ENCODE measurements around the gene DBNDD2.

The DBNDD2 gene

DNA sequence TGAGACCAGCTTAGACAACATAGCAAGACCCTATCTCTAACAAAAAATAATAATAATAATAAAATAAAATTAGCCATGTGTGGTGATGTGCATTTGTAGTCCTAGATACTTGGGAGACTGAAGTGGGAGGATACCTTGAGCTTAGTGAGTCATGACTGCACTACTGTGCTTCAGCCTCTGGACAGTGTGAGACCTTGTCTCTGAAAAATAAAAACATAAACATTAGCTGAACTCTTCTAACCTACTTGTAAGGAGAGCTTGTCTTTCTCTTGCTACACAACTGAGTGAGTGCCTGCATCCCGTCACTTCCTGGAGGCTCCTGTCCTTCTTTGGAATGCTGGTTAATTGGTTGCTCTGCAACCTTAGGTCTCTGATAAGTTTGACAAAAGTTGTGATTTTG, 5.1 kb upstream of the DBNDD2 start:
- no peak for TF ChIP-seq CTCF (IDR thresholded peaks at IDR 0.05; ENCODE audit: poor library complexity, severe bottlenecking)
- ATAC-seq (ENCODE audit: low read depth) (no peak), DNase-seq (ENCODE audit: low spot score) (no peak)

GRCh38 chr20:45404438-45404837, 3.7 kb upstream of the DBNDD2 start:
- peaks cover 16% of the 10 kb centered on the region for H3K36me3 ChIP-seq (ENCODE audit: low read depth)
- no peaks in the 10 kb centered on the region for H3K4me1 ChIP-seq (ENCODE audit: insufficient read depth, poor library complexity, severe bottlenecking)
- TF ChIP-seq CTCF (IDR thresholded peaks at IDR 0.05; ENCODE audit: poor library complexity, severe bottlenecking), result no peak
- ATAC-seq (ENCODE audit: low read depth) (no peak), DNase-seq (ENCODE audit: low spot score) (no peak)
- H3K27me3 ChIP-seq (ENCODE audit: insufficient read depth, poor library complexity, severe bottlenecking), result no peaks in the 10 kb centered on the region
- H3K9me3 ChIP-seq (ENCODE audit: severe bottlenecking), result peaks cover 16% of the 10 kb centered on the region
- H3K27ac ChIP-seq (ENCODE audit: poor library complexity, severe bottlenecking), result no peak overlapping the region
- no peak overlapping the region for H3K4me3 ChIP-seq (ENCODE audit: severe bottlenecking)

More for the DNA sequence above, 5.1 kb upstream of the DBNDD2 start:
- no peak overlapping the region for H3K4me3 ChIP-seq (ENCODE audit: severe bottlenecking)
- H3K9me3 ChIP-seq (ENCODE audit: severe bottlenecking), result peaks cover 21% of the 10 kb centered on the region
- no peaks in the 10 kb centered on the region for H3K4me1 ChIP-seq (ENCODE audit: insufficient read depth, poor library complexity, severe bottlenecking)
- peaks cover 3% of the 10 kb centered on the region; the same call in 1 of the 2 replicates for H3K36me3 ChIP-seq (ENCODE audit: low read depth)
- H3K27ac ChIP-seq (ENCODE audit: poor library complexity, severe bottlenecking), result no peak overlapping the region
- no peaks in the 10 kb centered on the region for H3K27me3 ChIP-seq (ENCODE audit: insufficient read depth, poor library complexity, severe bottlenecking)

GRCh38 chr20:45405571-45406259, 2.4 kb upstream of the DBNDD2 start:
- Histone ChIP-seq H3K27me3 (ENCODE audit: insufficient read depth, poor library complexity, severe bottlenecking) (no peaks in the 10 kb centered on the region), H3K4me1 (ENCODE audit: insufficient read depth, poor library complexity, severe bottlenecking) (no peaks in the 10 kb centered on the region), H3K9me3 (ENCODE audit: severe bottlenecking) (peaks cover 6% of the 10 kb centered on the region), H3K27ac (ENCODE audit: poor library complexity, severe bottlenecking) (peak overlapping the region; percentile 37), H3K4me3 (ENCODE audit: severe bottlenecking) (peak overlapping the region; percentile 85), H3K36me3 (ENCODE audit: low read depth) (peaks cover 28% of the 10 kb centered on the region)
- TF ChIP-seq CTCF (IDR thresholded peaks at IDR 0.05; ENCODE audit: poor library complexity, severe bottlenecking), result no peak
- DNase-seq (ENCODE audit: low spot score) (peak; percentile 83), ATAC-seq (ENCODE audit: low read depth) (peak; percentile 39)

DNA sequence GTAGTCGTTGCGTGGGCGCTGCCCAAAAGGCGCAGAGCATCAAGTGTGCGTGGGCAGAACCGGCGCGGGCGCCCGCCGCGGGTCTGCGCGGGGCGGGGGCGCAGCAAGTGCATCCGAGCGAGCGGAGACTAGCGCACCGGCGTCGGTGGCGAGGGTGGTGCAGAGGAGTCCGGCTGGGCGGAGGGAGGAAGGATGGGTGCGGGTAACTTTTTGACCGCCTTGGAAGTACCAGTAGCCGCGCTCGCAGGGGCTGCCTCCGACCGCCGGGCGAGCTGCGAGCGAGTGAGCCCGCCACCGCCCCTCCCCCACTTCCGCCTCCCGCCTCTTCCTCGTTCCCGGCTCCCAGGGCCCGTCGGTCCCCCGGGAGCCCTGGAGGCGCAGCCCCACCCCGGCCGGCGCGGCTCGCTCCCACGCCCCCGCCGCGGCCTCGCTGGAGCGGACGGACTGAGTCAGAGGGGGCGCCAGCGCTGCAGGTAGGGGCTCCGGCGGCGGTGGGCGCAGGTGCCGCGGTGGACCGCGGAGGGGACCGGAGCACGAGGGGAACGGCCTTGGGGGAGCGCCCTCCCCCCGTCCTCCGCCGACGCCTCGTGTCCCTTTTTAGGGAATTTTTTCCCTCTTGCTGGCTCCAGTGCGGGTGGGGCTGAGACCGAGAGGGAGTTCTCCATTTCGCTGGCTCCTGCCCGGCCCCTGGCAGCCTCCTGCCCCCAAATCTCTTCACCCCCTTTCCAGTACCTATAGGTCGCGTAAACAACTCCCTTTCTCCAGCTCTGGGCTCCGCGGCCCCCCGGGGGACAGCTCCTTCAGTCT, 1.6 kb upstream of the DBNDD2 start:
- DNase-seq (ENCODE audit: low spot score) (peak; percentile 90), ATAC-seq (ENCODE audit: low read depth) (peak; percentile 55)
- Histone ChIP-seq H3K27me3 (ENCODE audit: insufficient read depth, poor library complexity, severe bottlenecking) (no peaks in the 10 kb centered on the region), H3K27ac (ENCODE audit: poor library complexity, severe bottlenecking) (peak overlapping the region; percentile 37), H3K9me3 (ENCODE audit: severe bottlenecking) (no peaks in the 10 kb centered on the region), H3K4me1 (ENCODE audit: insufficient read depth, poor library complexity, severe bottlenecking) (no peaks in the 10 kb centered on the region), H3K4me3 (ENCODE audit: severe bottlenecking) (peak overlapping the region; percentile 85), H3K36me3 (ENCODE audit: low read depth) (peaks cover 31% of the 10 kb centered on the region)
- TF ChIP-seq CTCF (IDR thresholded peaks at IDR 0.05; ENCODE audit: poor library complexity, severe bottlenecking), result peak; percentile 53

Data from RWPE2 (cell line).